T-helper 1 cell (primary cell): ENCODE results near the gene SKA1.

Source experiments
- DNase-seq, 5 donors: peaks; one replicate each; pipeline ENCODE4 v3.0.0-alpha.2; 2012 to 2020
- total RNA-seq, 4 donors: gene quantifications; one replicate each; lab custom pipeline; 2026; lab: John Stamatoyannopoulos, UW

SKA1 gene
- total RNA-seq: 0 to 1.5 (median 0.45) reads per million in 4 donors

DNA sequence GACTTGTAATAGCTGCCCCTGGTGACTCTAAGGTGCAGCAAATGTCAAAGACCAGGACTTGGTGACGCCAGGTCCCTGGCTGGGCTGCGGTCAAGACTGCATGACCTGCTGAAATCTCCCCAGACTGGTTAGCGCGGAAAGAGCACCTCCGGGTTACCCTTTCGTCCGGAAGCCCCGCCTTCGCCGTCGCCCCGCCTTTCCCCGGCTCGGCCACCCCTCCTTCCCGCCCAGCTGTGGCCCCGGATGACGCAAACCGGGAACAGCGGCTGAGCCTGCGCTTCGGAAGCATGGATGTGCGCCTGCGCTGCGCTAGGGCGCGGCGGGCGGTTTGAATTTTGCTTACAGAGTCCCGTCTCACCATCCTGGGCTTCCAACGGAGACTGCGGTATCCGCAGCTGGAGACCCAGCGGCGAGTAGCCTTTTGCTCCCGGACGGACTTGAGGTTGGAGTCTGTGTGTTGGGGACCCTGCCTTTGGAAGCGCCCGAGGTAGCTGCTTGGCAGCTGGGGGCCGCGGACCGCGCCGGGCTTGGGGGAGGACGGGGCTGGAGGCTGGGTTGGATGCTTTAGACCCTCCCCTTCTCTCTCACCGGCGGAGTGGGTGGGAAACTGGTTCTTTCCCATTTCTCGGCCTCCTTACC, at the start of gene SKA1:
TSS of gene SKA1 (plus strand) at position 294 of the 639 bp plus-strand sequence. CDS start 785 bp downstream, outside the sequence.
- DNase-seq: peak; percentile 82 to 96 (median 88)

DNA sequence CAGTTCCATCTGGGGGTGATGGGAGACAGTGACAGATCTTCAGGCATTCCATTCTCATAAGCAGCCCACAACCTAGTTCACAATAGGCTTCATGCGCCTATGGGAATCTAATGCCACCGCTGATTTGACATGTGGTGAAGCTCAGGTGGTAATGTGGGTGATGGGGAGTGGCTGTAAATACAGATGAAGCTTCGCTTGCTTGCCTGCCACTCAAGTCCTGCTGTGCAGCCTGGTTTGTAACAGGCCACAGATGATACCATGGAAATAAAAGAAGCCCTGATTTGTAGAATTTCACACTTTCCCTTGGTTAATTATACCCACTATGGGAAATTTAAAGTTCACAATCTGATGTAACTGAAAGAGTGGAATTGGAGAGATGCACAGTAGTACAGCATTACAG, 46.9 kb upstream of the SKA1 start:
- no peak for DNase-seq

DNA sequence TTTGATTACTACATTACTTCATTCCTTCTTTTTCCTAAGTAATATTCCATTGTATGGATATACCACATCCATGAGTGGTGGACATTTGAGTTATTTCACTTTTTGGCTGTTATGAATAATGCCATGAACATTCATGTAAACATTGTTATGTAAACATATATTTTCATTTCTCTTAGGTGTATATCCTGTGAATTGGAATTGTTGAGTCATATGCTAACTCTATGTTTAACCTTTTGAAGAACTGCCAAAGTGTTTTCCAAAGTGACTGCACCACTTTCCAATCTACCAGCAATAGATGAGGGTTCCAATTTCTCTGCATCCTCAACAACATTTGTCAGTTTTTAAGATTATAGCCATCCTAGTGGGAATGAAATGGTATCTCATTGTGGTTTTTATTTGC, 44.7 kb upstream of the SKA1 start:
- DNase-seq: no peak

DNA sequence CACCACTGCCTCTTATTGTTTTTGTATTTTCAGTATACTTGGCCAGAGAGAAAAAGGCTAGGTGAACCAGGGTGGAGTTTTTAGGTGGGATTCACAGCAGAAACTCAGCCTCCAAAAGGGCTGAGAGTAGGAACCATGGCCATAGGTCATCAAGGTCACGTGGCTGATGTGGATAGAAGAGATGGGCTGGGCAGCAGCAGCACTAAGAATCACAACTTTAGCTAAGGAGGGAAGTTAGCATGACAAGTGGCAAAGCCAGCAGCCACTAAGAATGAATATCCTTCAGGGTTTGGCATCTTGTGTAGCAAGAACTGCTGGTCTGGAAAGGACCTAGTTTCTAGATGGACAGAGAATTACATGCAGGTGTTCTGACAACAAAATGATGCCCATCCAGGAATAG, 43.2 kb upstream of the SKA1 start:
- DNase-seq: no peak

DNA sequence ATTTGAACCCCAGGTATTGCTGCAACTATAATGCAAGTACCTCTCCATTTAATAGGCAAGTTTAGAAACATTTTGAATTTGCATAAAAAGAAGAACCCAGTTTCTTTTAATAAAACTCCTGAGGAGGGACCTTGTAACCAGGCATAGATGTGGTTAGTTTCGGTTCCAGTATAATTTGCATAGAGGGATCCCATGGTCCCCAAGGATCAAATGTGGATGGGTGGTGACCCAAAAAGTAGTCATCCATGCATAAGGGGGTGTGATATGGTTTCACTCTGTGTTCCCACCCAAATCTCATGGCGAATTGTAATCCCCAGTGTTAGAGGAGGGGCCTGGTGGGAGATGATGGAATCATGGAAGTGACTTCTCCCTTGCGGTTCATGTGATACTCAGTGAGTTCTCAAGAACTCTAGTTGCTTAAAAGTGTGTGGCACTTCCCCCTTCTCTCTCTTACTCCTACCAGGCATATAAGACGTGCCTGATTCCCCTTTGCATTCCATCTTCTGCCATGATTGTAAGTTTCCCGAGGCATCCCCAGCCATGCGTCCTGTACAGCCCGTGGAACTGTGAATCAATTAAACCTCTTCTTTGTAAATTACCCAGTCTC, 40.2 kb upstream of the SKA1 start:
- no peak for DNase-seq

- DNase-seq: no peak
Measured at GRCh38 chr18:50338122-50338521, 36.7 kb upstream of the SKA1 start.

DNA sequence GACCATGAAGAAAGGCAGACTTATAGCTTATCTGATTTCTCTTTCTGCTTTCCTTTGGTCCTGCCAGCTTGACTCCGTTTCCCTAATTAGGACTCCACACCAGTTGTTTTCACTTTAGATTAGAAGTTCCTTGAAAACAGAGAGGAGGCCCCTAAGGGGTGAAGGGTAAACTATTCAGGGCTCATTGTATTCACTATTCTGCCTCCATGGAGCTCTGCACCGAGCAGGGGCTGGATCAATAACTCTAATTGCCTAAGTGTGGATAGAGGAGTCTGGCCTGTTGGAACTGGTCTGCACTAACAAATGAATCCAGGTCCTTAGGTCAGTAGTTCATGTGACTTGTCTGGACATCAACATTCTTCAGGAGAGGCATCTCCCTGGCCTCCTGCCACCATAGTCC, 36.1 kb upstream of the SKA1 start:
- DNase-seq: no peak

- DNase-seq: no peak
Measured at GRCh38 chr18:50340078-50340477, 34.8 kb upstream of the SKA1 start.

GRCh38 chr18:50341443-50341842, 33.4 kb upstream of the SKA1 start:
- no peak for DNase-seq

GRCh38 chr18:50350699-50351098, 24.1 kb upstream of the SKA1 start:
- DNase-seq: no peak

DNA sequence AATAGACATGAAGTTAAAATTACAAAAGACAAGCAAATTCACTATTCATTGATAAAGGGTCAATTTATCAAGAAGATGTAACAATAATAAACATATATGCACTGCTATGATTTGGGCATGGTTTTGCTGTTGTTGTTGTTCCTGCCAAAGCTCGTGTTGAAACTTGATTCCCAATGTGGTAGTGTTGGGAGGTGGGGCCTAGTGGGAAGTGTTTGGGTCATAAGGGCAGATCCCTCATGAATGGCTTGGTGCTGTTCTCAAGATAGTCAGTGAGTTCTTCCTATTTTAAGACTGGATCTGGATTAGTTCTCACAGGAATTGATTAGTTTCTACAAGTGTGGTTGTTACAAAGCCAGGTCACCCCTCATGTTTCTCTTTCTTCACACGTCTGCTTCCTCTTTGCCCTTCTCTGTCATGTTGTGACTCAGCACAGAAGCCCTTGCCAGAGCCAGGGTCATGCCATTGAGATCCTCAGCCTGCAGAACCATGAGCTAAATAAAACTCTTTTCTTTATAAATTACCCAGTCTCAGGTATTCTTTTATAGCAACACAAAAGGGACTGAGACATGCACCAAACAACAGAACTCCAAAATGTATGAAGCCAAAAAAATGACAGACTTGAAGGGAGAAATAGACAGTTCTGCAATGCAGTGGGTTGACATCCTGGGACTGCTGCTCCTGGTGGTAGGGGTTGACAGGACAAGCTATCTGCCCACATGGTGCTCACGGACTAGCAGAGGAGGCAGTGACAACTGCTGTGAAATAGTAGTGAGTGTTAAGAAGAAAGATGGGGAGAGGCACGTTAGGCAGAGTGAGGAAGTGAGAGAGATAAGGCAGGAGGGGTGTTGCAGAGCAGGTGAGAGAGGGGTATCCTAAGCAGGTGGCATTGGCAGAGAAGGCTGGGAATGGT, 18.6 kb upstream of the SKA1 start:
- DNase-seq: peak in 1 of 5 donors; percentile 49

DNA sequence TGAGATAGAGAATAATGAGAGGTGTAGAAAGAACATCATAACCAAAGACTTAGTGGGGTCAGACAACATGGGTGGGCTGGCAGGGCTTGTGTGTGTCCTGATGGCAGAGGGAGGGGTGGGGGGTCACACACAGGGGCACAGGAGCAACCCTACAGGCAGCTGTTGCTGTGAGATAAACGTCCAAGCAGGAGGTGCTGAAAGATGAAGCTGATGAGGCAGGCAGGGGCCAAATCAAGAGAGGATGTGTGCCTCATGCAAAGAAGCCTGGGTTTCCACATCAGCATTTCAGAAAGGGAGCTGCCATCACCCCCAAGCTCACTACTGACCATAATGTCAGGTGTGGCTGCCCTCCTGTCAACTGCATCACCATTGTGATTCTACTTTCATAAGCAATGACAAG, 16.0 kb upstream of the SKA1 start:
- DNase-seq: no peak

- peak in 1 of 5 donors; percentile 7 for DNase-seq
Measured at GRCh38 chr18:50359806-50360205, 15.0 kb upstream of the SKA1 start.

DNA sequence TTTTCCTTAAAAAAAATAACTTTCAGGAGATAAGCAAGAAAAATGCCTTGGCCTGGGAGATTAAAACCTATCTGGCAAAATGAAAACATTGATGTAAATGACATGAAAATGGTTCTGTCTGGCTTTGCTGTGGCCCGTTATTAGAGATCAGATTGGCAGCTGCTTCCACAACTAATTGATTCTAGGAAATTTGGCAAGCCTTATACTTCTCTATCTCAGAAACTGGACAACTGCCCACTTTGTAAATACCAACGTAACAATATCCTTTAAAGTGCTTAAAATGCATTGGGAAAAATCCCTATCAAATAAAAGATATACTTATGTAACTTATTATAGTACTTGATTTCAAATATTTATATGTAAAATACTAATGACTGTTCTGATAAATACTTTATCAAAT, 14.2 kb upstream of the SKA1 start:
- DNase-seq: no peak

DNA sequence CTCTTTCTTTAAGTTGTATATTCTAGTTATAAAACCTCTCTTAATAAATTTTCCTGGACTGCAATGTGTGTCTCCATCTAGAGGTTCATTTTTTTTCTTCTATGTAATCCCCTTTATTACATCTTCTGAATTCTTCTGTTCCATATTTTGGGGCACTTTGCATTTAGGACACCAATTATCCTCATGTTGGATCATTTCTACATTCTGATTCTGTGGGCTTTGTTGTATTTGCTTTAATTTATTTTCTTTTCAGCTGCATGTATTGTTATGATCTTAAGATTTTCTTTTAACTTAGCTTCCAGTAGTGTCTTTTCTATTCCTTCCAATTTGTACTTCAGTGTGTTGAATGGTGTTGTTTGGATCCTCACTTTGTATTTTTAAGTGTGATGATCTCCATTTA, 5.2 kb upstream of the SKA1 start:
- no peak for DNase-seq

DNA sequence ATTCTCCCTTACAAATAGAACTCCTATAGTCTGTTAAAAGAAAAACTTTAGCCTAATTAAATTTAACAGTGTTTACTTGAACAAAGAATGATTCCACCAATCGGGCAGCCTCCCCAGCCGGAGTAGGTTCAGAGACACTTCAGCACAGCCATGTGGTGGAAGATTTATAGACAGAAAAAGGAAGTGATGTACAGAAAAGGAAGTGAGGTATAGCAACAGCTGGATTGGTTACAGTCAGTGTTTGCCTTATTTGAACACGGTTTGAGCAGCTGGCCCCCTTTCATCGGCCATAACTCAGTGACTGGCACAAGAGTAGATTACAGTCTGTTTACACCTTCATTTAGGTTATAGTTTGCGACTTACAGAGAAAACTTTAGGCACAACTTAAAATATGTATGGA, 2.1 kb upstream of the SKA1 start:
- DNase-seq: peak in 1 of 5 donors; percentile 6

- no peak for DNase-seq
Measured at GRCh38 chr18:50373561-50374219, 1.2 kb upstream of the SKA1 start.

GRCh38 chr18:50374220-50374752, 560 bp upstream of the SKA1 start:
- no peak for DNase-seq

DNA sequence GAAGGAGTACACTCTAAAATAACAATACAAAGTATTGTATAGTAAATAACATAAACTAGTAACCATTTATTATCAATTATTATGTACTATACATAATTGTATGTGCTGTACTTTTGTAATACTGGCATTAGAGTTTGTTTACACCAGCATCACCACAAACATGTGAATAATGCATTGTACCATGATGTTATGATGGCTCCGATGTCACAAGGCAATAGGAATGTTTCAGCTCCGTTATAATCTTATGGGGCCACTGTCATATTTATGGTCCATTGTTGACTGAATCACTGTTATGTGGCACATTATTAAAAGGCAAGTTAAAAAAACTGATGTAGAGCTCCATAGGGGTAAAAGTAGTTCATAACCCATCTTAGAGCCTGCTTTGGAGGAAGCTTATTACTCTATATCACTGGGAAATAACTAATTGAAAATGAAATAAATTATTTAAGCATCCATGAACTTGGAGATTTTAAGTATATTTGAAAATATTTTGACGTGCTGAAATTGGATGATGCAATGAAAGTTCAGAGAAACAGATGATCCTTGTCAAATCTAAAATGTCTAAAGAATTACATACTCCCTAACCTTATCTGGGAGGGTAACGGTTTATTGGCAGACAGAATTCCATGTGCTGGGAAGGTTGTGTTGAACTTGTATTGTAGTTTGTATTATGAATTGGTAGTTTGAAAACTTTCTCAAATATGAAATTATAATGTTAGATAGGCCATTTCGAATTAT, 2.4 kb downstream of the SKA1 start:
- no peak for DNase-seq

- no peak for DNase-seq
Measured at GRCh38 chr18:50388988-50389387, 14.1 kb downstream of the SKA1 start.

GRCh38 chr18:50393802-50394201, 19.0 kb downstream of the SKA1 start:
- DNase-seq: no peak

GRCh38 chr18:50395093-50395492, 20.2 kb downstream of the SKA1 start:
- no peak for DNase-seq
